Muscle of leg (tissue), 11 donors: Measurements from ENCODE around the gene C6orf163. TPM values are rescaled to one million over a fixed set of nuclear protein-coding genes. Genes with fewer than 3 reads are reported as not detected.

Experiments used
- DNase-seq: peaks from one replicate; pipeline ENCODE4 v3.0.0; 2013
- H3K27ac ChIP-seq: one replicate; pipeline ENCODE4 v1.5.1; 2013; ENCODE audit warnings: mild to moderate bottlenecking, low read length, control low read depth
- H3K27me3 ChIP-seq: one replicate; pipeline ENCODE4 v1.6.1; 2013; ENCODE audit warnings: low read length; ENCODE audit not compliant: control insufficient read depth, insufficient read depth
- H3K36me3 ChIP-seq: one replicate; pipeline ENCODE4 v1.6.1; 2013; ENCODE audit warnings: low read length; ENCODE audit not compliant: control insufficient read depth, insufficient read depth
- H3K4me1 ChIP-seq: one replicate; pipeline ENCODE4 v1.6.1; 2013; ENCODE audit warnings: low read length; ENCODE audit not compliant: control insufficient read depth, insufficient read depth
- H3K4me3 ChIP-seq: one replicate; pipeline ENCODE4 v1.5.1; 2013; ENCODE audit warnings: low read length, control low read depth
- H3K9me3 ChIP-seq: replicated peaks from 2 replicates; pipeline ENCODE4 v1.6.1; 2013; ENCODE audit warnings: low read depth, low read length; ENCODE audit not compliant: control insufficient read depth
- WGBS: methylation state at CpG from one replicate; pipeline ENCODE4 v1.1.5; 2013; ENCODE audit warnings: missing lambda C conversion rate; ENCODE audit not compliant: insufficient coverage; 5-methylcytosine and 5-hydroxymethylcytosine counted together
- polyA plus RNA-seq, 8 donors: library from polyadenylated mRNA; unstranded; fragments of 120-200 nt; gene quantifications; one replicate each; pipeline versions ENCODE4 v1.2.1 to v1.2.3, GENCODE V29; 2013; ENCODE audit warnings: inconsistent platforms in 1 of 8, low replicate concordance in 1 of 8; ENCODE audit not compliant: insufficient read length in 8 of 8, insufficient read depth in 1 of 8
- total RNA-seq: library from RNA; stranded (reverse); fragments of 120-200 nt; gene quantifications from one replicate; pipeline ENCODE4 v1.2.4, GENCODE V29; 2013

Gene C6orf163
- total and polyA plus RNA-seq, 9 donors: 0.83 to 3.8 (median 1.5) TPM

DNA sequence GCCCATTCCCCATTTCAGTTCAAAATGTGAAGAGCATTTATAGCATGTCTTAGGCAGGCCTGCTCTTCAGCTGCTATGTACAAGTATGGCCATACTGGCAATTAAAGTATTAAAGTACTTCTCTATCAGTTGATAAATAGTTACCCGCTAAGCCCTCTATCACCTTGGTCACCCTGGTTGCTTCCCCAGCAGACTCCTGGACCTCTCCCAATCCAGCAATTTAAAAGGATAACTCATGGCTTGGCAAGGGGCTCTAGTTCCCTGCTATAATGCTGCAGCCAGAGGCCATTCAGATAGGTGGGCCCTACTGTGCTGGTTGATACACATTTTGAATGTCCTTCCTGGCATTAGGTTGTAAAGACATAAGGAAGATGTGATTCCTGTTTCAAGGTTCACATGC is 7.0 kb downstream of the C6orf163 start:
- Histone ChIP-seq H3K4me1 (no peaks in the 10 kb centered on the region), H3K9me3 (no peaks in the 10 kb centered on the region), H3K27me3 (no peaks in the 10 kb centered on the region), H3K36me3 (no peaks in the 10 kb centered on the region), H3K27ac (no peak overlapping the region), H3K4me3 (no peak overlapping the region)
- no peak for DNase-seq
- 100% methylated on average over 1 of the region's 1 CpG for WGBS

- 89% methylated on average over 2 of the region's 4 CpGs for WGBS
- H3K4me1 ChIP-seq: no peaks in the 10 kb centered on the region
- H3K9me3 ChIP-seq: no peaks in the 10 kb centered on the region
Observed at GRCh38 chr6:87356181-87356580, 11.6 kb downstream of the C6orf163 start.

DNA sequence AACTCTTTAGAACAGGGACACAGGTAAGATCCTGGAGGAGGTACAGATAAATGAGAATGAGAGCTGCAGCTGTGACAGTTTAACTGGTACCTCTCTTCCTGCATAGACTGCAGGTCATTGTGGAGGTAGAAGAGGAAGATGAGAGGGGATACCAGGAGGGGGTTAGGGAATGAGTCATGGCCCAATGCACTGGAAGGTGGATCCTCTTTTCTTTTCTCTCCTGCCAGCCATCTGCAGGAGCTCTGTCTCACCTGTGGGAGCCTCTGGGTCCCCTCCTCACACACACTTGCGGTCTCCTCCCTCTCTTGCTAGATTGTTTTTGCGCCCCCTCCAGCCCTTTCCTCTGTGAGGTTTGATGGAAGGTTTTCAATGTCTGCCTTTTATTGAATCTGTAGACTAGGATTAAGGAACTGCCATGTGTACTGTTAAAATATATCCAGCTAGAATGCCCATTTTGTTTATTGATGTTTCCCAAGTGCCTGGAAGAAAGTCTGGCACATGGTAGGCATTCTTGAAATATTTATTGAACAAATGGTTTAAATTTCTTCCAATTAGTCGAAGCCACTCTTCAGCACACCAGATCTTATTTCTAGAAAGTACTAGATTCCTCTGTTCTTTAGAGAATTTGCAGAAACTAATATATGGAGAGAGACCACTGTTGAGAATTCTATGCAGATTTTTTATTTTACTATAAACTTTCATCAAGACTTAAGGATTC is 13.0 kb downstream of the C6orf163 start:
- no peaks in the 10 kb centered on the region for H3K36me3 ChIP-seq
- no CpG with 5 or more reads among the region's 3 CpGs for WGBS
- H3K9me3 ChIP-seq: no peaks in the 10 kb centered on the region
- H3K27ac ChIP-seq: no peak overlapping the region
- DNase-seq: no peak
- H3K4me3 ChIP-seq: no peak overlapping the region
- no peaks in the 10 kb centered on the region for H3K27me3 ChIP-seq
- no peaks in the 10 kb centered on the region for H3K4me1 ChIP-seq

More at GRCh38 chr6:87356181-87356580, 11.6 kb downstream of the C6orf163 start:
- H3K4me3 ChIP-seq: no peak overlapping the region
- DNase-seq: no peak
- H3K27me3 ChIP-seq: no peaks in the 10 kb centered on the region
- H3K36me3 ChIP-seq: no peaks in the 10 kb centered on the region
- H3K27ac ChIP-seq: no peak overlapping the region

DNA sequence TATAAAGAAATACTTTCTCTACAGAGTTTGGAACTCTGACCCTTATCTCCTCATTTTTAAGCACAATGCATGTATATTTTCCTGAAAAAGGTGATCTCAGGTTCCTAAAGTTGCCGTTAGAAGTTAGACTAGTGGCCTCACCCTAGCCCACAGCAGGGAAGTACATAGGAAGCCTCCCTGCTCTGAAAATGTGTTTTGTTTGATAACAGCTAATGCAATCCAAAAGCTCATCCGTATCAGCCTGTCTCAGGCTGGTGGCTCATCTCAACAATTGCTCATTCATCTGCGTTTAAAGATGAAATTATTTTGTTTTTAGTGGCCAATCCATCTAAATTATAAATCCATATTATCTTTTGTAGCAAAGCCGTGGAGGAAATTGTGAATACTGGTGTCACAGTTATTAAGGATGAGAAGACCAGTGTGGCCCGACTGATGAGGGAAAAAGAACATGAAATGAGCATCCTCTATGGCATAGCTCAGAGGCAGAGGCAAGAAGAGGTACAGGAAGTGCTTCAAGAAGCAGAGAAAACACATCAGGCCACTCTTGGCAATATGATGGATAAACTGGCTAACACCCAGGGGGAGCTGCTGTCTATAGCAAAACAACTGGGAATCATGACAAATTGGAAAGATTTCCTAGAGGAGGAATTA is 20.1 kb downstream of the C6orf163 start:
- H3K27ac ChIP-seq: no peak overlapping the region
- no peaks in the 10 kb centered on the region for H3K36me3 ChIP-seq
- H3K4me1 ChIP-seq: no peaks in the 10 kb centered on the region
- H3K4me3 ChIP-seq: no peak overlapping the region
- no peaks in the 10 kb centered on the region for H3K27me3 ChIP-seq
- peaks cover 3% of the 10 kb centered on the region for H3K9me3 ChIP-seq
- DNase-seq: no peak
- 100% methylated on average over 1 of the region's 5 CpGs for WGBS

DNA sequence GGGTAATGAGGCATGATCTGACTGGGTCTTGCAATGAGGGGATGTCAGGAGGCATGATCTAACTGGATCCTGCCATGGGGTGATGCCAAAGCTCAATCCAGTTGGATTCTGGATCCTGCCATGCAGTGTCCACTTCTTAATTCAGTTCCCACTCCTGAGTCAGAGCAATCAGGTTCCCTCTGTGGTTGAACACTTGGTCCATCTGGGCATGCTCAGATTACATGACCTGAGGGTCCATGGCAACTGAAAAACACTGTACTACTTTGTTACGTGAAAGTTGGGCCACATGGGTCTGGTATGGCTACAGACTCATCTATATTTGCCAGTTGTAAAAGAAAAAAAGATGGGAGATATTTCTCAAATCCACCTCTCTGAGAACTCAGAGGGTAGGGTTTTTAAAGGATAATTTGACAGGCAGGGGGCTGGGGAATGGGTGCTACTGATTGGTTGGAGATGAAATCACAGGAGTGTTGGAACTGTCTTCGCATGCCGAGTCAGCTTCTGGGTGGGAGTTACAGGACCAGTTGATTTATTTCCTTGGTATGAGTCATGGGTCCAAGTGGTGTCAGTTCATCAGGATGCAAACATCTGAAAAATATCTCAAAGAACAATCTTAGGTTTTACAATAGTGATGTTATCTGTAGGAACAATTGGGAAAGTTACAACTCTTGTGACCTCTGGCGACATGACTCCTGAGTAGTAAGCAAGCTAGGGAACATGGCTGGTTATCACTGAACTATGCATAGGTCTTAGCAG is 21.6 kb downstream of the C6orf163 start:
- WGBS: 91% methylated on average over 4 of the region's 4 CpGs

GRCh38 chr6:87366899-87367298 is 22.3 kb downstream of the C6orf163 start:
- Histone ChIP-seq H3K36me3 (no peaks in the 10 kb centered on the region), H3K27ac (no peak overlapping the region), H3K4me1 (no peaks in the 10 kb centered on the region), H3K9me3 (peaks cover 3% of the 10 kb centered on the region), H3K4me3 (no peak overlapping the region), H3K27me3 (no peaks in the 10 kb centered on the region)
- 60% methylated on average over 1 of the region's 3 CpGs for WGBS
- no peak for DNase-seq

More for the DNA sequence above, 21.6 kb downstream of the C6orf163 start:
- no peak overlapping the region for H3K4me3 ChIP-seq
- no peaks in the 10 kb centered on the region for H3K27me3 ChIP-seq
- H3K4me1 ChIP-seq: no peaks in the 10 kb centered on the region
- H3K36me3 ChIP-seq: no peaks in the 10 kb centered on the region
- DNase-seq: no peak
- peaks cover 3% of the 10 kb centered on the region for H3K9me3 ChIP-seq
- H3K27ac ChIP-seq: no peak overlapping the region

DNA sequence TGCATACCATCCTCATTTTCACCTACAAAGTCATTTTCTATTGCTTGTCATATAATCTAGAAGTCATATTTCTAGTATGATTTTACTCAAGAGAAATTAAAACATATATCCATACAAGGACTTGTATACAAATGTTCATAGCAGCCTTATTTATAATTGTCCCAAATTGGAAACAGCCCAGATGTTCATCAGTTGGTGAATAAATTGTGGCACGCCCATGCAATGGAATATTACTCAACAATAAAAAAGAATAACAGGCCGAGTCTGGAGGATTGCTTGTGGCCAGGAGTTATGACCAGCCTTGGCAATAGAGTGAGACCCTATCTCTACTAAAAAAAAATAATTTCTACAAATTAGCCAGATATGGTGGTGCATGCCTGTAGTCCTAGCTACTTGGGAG is 28.8 kb downstream of the C6orf163 start:
- DNase-seq: no peak
- Histone ChIP-seq H3K4me1 (no peaks in the 10 kb centered on the region), H3K27me3 (no peaks in the 10 kb centered on the region), H3K27ac (no peak overlapping the region), H3K4me3 (no peak overlapping the region), H3K36me3 (no peaks in the 10 kb centered on the region), H3K9me3 (peaks cover 7% of the 10 kb centered on the region)
- no CpG with 5 or more reads among the region's 2 CpGs for WGBS

DNA sequence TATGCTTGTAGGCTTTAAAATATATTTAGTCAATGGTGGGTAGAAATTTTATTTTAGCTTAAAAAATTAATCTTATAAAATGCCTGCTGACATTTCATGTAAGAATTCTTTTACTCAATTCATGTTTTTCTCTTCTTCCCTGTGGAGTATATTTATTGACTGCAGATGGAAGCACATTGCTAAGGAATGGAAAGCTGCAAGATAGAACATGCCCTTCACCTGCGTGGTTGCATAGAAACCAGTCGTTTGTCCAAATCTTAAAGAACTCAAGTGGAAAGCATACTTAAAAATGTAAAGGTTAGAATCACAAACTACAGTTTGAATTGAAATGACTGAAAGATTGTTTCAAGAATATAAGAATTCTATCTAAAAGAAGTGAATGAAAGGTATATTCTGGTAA is 30.7 kb downstream of the C6orf163 start:
- no peak overlapping the region for H3K27ac ChIP-seq
- H3K4me3 ChIP-seq: no peak overlapping the region
- H3K36me3 ChIP-seq: no peaks in the 10 kb centered on the region
- H3K27me3 ChIP-seq: no peaks in the 10 kb centered on the region
- DNase-seq: no peak
- peaks cover 3% of the 10 kb centered on the region for H3K9me3 ChIP-seq
- no peaks in the 10 kb centered on the region for H3K4me1 ChIP-seq
- WGBS: no CpG with 5 or more reads among the region's 2 CpGs

GRCh38 chr6:87376643-87377042 is 32.0 kb downstream of the C6orf163 start:
- no CpG with 5 or more reads among the region's 2 CpGs for WGBS
- no peak overlapping the region for H3K4me3 ChIP-seq
- no peaks in the 10 kb centered on the region for H3K4me1 ChIP-seq
- H3K9me3 ChIP-seq: peaks cover 3% of the 10 kb centered on the region
- DNase-seq: no peak
- no peak overlapping the region for H3K27ac ChIP-seq
- H3K36me3 ChIP-seq: no peaks in the 10 kb centered on the region
- H3K27me3 ChIP-seq: no peaks in the 10 kb centered on the region

DNA sequence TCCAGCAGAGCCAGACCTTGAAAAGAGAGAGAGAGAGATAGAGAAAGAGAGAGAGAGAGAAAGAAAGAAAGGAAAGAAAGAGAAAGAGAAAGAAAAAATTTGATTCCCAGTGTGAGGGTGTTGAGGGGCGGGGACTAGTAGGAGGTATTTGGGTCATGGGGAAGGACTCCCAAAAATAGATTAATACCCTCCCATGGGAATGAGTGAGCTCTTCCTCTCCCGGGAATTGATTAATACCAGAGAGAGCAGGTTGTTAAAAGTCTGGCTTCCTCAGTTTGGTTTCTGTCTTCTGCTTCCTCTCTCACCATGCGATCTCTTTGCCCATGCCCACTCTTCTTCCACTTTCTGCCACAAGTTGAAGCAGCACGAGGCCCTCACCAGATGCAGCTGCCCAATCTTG is 34.3 kb downstream of the C6orf163 start:
- Histone ChIP-seq H3K4me3 (no peak overlapping the region), H3K36me3 (no peaks in the 10 kb centered on the region), H3K27ac (no peak overlapping the region), H3K4me1 (no peaks in the 10 kb centered on the region), H3K9me3 (no peaks in the 10 kb centered on the region), H3K27me3 (no peaks in the 10 kb centered on the region)
- 59% methylated on average over 2 of the region's 4 CpGs for WGBS
- no peak for DNase-seq
